K562 (cell line): ENCODE results near the gene LHX3. TPM values are rescaled to one million over a fixed set of nuclear protein-coding genes. Genes with fewer than 3 reads are reported as not detected.
A peak's percentile ranks its signal among the peaks of the same experiment; 100 is the strongest.

ENCODE experiments used
- ATAC-seq: fragments of 200-7000 bp; cut with Tn5 transposase; 3 replicates; pipeline ENCODE4 v1.9.1; 2020; ENCODE audit warnings: moderate library complexity
- BruUV-seq: library from RNA; stranded (reverse); fragments of 400-500 nt; replicated peaks from 2 replicates; lab custom pipeline; 2021; lab: Mats Ljungman, UMichigan
- CTCF ChIA-PET: fragments of 300-600 bp; formaldehyde crosslinking; extraction: SDS; loops from one replicate; lab custom pipeline; 2021; ENCODE audit warnings: low intra/inter-chr PET ratio; lab: Yijun Ruan, JAX
- POLR2A ChIA-PET: fragments of 300-600, 350-650 bp; sonication (Branson Sonifier 250); formaldehyde crosslinking; extraction: SDS; loops from one replicate; lab custom pipeline; 2021; ENCODE audit warnings: antibody characterized with exemption, inconsistent platforms; lab: Yijun Ruan, JAX
- DNase-seq, 4 experiments: peaks; one replicate each; pipeline versions ENCODE4 v3.0.0 to v3.0.0-alpha.2; 2011 to 2018; ENCODE audit warnings: low spot score in 3 of 4, mixed read lengths in 3 of 4; ENCODE audit errors: extremely low read depth in 1 of 4
- FAIRE-seq: peaks from 2 replicates; lab custom pipeline; 2011; peaks lifted over from hg19 to GRCh38; lab: Jason Lieb, UNC
- H2AFZ ChIP-seq: 2 replicates; pipeline ENCODE4 v1.6.0; 2011; ENCODE audit warnings: low read depth, low read length, control low read depth, inconsistent platforms
- H3K27ac ChIP-seq: fragments of 200-600 bp; 3 replicates; pipeline ENCODE4 v1.8.0; 2011; ENCODE audit warnings: low read depth, mild to moderate bottlenecking, control low read depth, inconsistent platforms, low read length, moderate library complexity, mixed read lengths; ENCODE audit errors: extremely low read depth
- H3K27me3 ChIP-seq, 2 experiments: fragments of 300-600 bp in 1 of 2; 2 replicates in 1 of 2; 3 replicates in 1 of 2; pipeline versions ENCODE4 v1.6.0 to v1.8.0; 2011; ENCODE audit warnings: inconsistent platforms in 2 of 2, low read length in 2 of 2, mild to moderate bottlenecking in 1 of 2, mixed read lengths in 1 of 2, moderate library complexity in 1 of 2; ENCODE audit not compliant: control insufficient read depth in 2 of 2, insufficient read depth in 2 of 2
- H3K36me3 ChIP-seq: fragments of 300-600 bp; 3 replicates; pipeline ENCODE4 v1.8.0; 2011; ENCODE audit warnings: mild to moderate bottlenecking, low read length, inconsistent platforms; ENCODE audit not compliant: control insufficient read depth, insufficient read depth
- H3K4me1 ChIP-seq, 2 experiments: fragments of 200-600 bp in 1 of 2; replicated peaks in 1 of 2; 2 replicates in 1 of 2; 3 replicates in 1 of 2; pipeline versions ENCODE4 v1.5.1 to v1.8.0; 2011; ENCODE audit warnings: inconsistent platforms in 2 of 2, low read length in 2 of 2, mild to moderate bottlenecking in 1 of 2, mixed read lengths in 1 of 2, moderate library complexity in 1 of 2; ENCODE audit not compliant: control insufficient read depth in 2 of 2, insufficient read depth in 2 of 2
- H3K4me2 ChIP-seq: 2 replicates; pipeline ENCODE4 v1.6.1; 2011; ENCODE audit warnings: low read length, control low read depth, inconsistent platforms, mixed read lengths; ENCODE audit not compliant: insufficient read depth
- H3K4me3 ChIP-seq: fragments of 200-600 bp; sonication (generic), shearing (Covaris generic); 2 replicates; pipeline ENCODE4 v1.5.1; 2016; ENCODE audit warnings: control low read depth, inconsistent platforms
- H3K79me2 ChIP-seq: fragments of 200-600 bp; 3 replicates; pipeline ENCODE4 v1.8.0; 2011; ENCODE audit warnings: low read length, inconsistent platforms; ENCODE audit not compliant: control insufficient read depth, insufficient read depth
- H3K9ac ChIP-seq, 2 experiments: 2 replicates each; pipeline versions ENCODE4 v1.6.0 to v1.6.1; 2011; ENCODE audit warnings: low read depth in 2 of 2, low read length in 2 of 2, control low read depth in 1 of 2, inconsistent platforms in 1 of 2, mild to moderate bottlenecking in 1 of 2, mixed read lengths in 1 of 2; ENCODE audit not compliant: insufficient read depth in 1 of 2
- H3K9me1 ChIP-seq: one replicate; pipeline ENCODE4 v1.6.0; 2011; ENCODE audit warnings: inconsistent platforms, mild to moderate bottlenecking, low read length, moderate library complexity; ENCODE audit not compliant: control insufficient read depth, insufficient read depth
- H3K9me3 ChIP-seq: replicated peaks from 2 replicates; pipeline ENCODE4 v1.5.1; 2011; ENCODE audit warnings: low read depth, low read length, inconsistent platforms; ENCODE audit not compliant: control insufficient read depth, insufficient read depth
- H4K20me1 ChIP-seq: replicated peaks from 2 replicates; pipeline ENCODE4 v1.6.1; 2011; ENCODE audit warnings: low read length, inconsistent platforms, mixed read lengths; ENCODE audit not compliant: control insufficient read depth, insufficient read depth
- ARID2 ChIP-seq: fragments of 450-650 bp; IDR thresholded peaks from 2 replicates; pipeline ENCODE4 v1.6.1; 2017; ENCODE audit warnings: antibody characterized with exemption, mild to moderate bottlenecking
- ATF7 ChIP-seq: fragments of 450-650 bp; IDR thresholded peaks from 2 replicates; pipeline ENCODE4 v1.7.1; 2014; ENCODE audit warnings: mild to moderate bottlenecking, moderate library complexity
- BACH1 ChIP-seq: fragments of 200-800 bp; sonication (Bioruptor generic); IDR thresholded peaks from 2 replicates; pipeline ENCODE4 v1.6.1; 2016; ENCODE audit warnings: missing genetic modification characterization, missing compliant biosample characterization
- DPF2 ChIP-seq: fragments of 450-650 bp; IDR thresholded peaks from 2 replicates; pipeline ENCODE4 v1.6.1; 2016
- GABPB2 ChIP-seq: fragments of 250-450 bp; sonication (Bioruptor Pico); conservative IDR thresholded peaks from 2 replicates; pipeline ENCODE4 v1.5.1; 2021; ENCODE audit warnings: mild to moderate bottlenecking
- HSF4 ChIP-seq: fragments of 250-450 bp; sonication (Bioruptor Pico); IDR thresholded peaks from 2 replicates; pipeline ENCODE4 v2.1.2; 2022; ENCODE audit warnings: mild to moderate bottlenecking, moderate library complexity, borderline replicate concordance
- LEF1 ChIP-seq: fragments of 450-650 bp; IDR thresholded peaks from 2 replicates; pipeline ENCODE4 v1.6.1; 2016; ENCODE audit warnings: mild to moderate bottlenecking
- MNT ChIP-seq, 2 experiments: fragments of 450-650 bp; conservative IDR thresholded peaks; 2 replicates each; pipeline ENCODE4 v1.6.1; 2017; ENCODE audit warnings: mild to moderate bottlenecking in 2 of 2, moderate library complexity in 2 of 2
- PCBP1 ChIP-seq: fragments of 200-400 bp; formaldehyde crosslinking; IDR thresholded peaks from 2 replicates; pipeline ENCODE4 v1.6.1; 2018; ENCODE audit warnings: mild to moderate bottlenecking, low read depth, low read length; ENCODE audit not compliant: poor library complexity, severe bottlenecking
- SIN3B ChIP-seq: fragments of 450-650 bp; IDR thresholded peaks from 2 replicates; pipeline ENCODE4 v1.6.1; 2017; ENCODE audit warnings: low read depth, mild to moderate bottlenecking, moderate library complexity
- ZNF583 ChIP-seq: fragments of 250-450 bp; sonication (Bioruptor Pico); IDR thresholded peaks from 2 replicates; pipeline ENCODE4 v1.4.0; 2020
- ZNF584 ChIP-seq: fragments of 200-800 bp; sonication (Bioruptor generic); IDR thresholded peaks from 2 replicates; pipeline ENCODE4 v1.6.1; 2016; ENCODE audit warnings: low read depth, mild to moderate bottlenecking, missing genetic modification characterization, missing compliant biosample characterization
- WGBS: fragments of 100-300 bp; shearing (Covaris generic); methylation state at CpG from one replicate; pipeline ENCODE4 v1.1.6; 2016; ENCODE audit warnings: low coverage, mixed read lengths; ENCODE audit not compliant: insufficient coverage; ENCODE audit errors: missing lambda C conversion rate; 5-methylcytosine and 5-hydroxymethylcytosine counted together
- in situ Hi-C: fragments of 300-500 bp; cut with MboI; formaldehyde crosslinking; loops from 4 replicates; pipeline ENCODE4 v1.15.0; 2018; ENCODE audit warnings: inconsistent platforms, mixed read lengths
- intact Hi-C: fragments of 100-400 bp; cut with micrococcal nuclease; formaldehyde crosslinking; loops from 2 replicates; pipeline ENCODE4 v1.14.2; 2022
- polyA plus RNA-seq, 8 experiments: library from polyadenylated mRNA; depleted of rRNA in 4 of 8; stranded (reverse) in 5 of 8; unstranded in 3 of 8; fragments of >200 nt; fragmentation: Nextera tagmentation in 2 of 8; fragmentation: Illumina TruSeq in 1 of 8; extraction: Ambion mirVana in 2 of 8; extraction: Trizol in 1 of 8; gene quantifications; 2 replicates each; pipeline versions ENCODE4 v1.2.1 to v1.2.3, GENCODE V29; 2011 to 2014; ENCODE audit warnings: inconsistent platforms in 1 of 8, missing spikeins in 1 of 8
- total RNA-seq, 7 experiments: library from RNA; depleted of rRNA in 6 of 7; stranded (reverse); fragments of >200 nt in 6 of 7; fragmentation: Illumina TruSeq in 2 of 7; extraction: Trizol in 2 of 7; gene quantifications; 2 replicates each; pipeline versions ENCODE4 v1.2.1 to v1.2.3, GENCODE V29; 2011 to 2021; ENCODE audit warnings: low replicate concordance in 1 of 7
- TF ChIP-seq, protein P1 (sequence below), 2 experiments: IDR thresholded peaks; 2 replicates each; pipeline ENCODE4 v1.6.1; 2011; ENCODE audit warnings: borderline replicate concordance in 1 of 2, control low read depth in 1 of 2, low read depth in 1 of 2, low read length in 1 of 2, mild to moderate bottlenecking in 1 of 2, mixed read lengths in 1 of 2, moderate library complexity in 1 of 2; ENCODE audit not compliant: insufficient read depth in 1 of 2, insufficient read length in 1 of 2, poor library complexity in 1 of 2, severe bottlenecking in 1 of 2; ENCODE audit errors: extremely low read depth in 1 of 2
- TF ChIP-seq, protein P2 (sequence below): sonication (generic); formaldehyde crosslinking; IDR thresholded peaks from 2 replicates; pipeline ENCODE4 v1.8.1; 2022; ENCODE audit warnings: missing genetic modification reagents

The LHX3 gene
- total and polyA plus RNA-seq, 9 of the 15 experiments (the other 6 are each of a cell fraction or from before 2014, with no cell fraction given) = 0.09 TPM; not detected in 8

GRCh38 chr9:136149853-136150252 lies 55.1 kb downstream of the LHX3 start:
- H3K9me3 ChIP-seq = no peaks in the 10 kb centered on the region
- BruUV-seq = no TSS peak
- H3K27ac ChIP-seq = no peak overlapping the region
- FAIRE-seq (no peak), ATAC-seq (no peak), DNase-seq (no peak)
- peaks cover 4% of the 10 kb centered on the region for H4K20me1 ChIP-seq
- TF ChIP-seq GABPB2 (CRISPR knock-in tag) (no peak), BACH1 (tag) (no peak), ARID2 (no peak), HSF4 (no peak), ZNF583 (no peak), LEF1 (no peak), PCBP1 (no peak), SIN3B (no peak), DPF2 (no peak), ATF7 (no peak), ZNF584 (CRISPR knock-in tag) (no peak), MNT (conservative IDR thresholded peaks at IDR 0.05) (no peak)
- TF ChIP-seq, protein P1, sequence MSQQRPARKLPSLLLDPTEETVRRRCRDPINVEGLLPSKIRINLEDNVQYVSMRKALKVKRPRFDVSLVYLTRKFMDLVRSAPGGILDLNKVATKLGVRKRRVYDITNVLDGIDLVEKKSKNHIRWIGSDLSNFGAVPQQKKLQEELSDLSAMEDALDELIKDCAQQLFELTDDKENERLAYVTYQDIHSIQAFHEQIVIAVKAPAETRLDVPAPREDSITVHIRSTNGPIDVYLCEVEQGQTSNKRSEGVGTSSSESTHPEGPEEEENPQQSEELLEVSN (IDR thresholded peaks at IDR 0.05; ENCODE audit: borderline replicate concordance in 1 of 2, extremely low read depth in 1 of 2, insufficient read depth in 1 of 2, insufficient read length in 1 of 2, low read depth in 1 of 2, low read length in 1 of 2, poor library complexity in 1 of 2, severe bottlenecking in 1 of 2) = no peak
- TF ChIP-seq, protein P2, sequence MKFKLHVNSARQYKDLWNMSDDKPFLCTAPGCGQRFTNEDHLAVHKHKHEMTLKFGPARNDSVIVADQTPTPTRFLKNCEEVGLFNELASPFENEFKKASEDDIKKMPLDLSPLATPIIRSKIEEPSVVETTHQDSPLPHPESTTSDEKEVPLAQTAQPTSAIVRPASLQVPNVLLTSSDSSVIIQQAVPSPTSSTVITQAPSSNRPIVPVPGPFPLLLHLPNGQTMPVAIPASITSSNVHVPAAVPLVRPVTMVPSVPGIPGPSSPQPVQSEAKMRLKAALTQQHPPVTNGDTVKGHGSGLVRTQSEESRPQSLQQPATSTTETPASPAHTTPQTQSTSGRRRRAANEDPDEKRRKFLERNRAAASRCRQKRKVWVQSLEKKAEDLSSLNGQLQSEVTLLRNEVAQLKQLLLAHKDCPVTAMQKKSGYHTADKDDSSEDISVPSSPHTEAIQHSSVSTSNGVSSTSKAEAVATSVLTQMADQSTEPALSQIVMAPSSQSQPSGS = no peak
- H3K36me3 ChIP-seq = no peaks in the 10 kb centered on the region
- no peak overlapping the region for H3K4me3 ChIP-seq
- POLR2A ChIA-PET = no interaction called here
- in situ Hi-C loops (no loop called here), intact Hi-C loops (no loop called here)
- no peak overlapping the region for H2AFZ ChIP-seq
- no peaks in the 10 kb centered on the region for H3K79me2 ChIP-seq
- peaks cover 2% of the 10 kb centered on the region for H3K9me1 ChIP-seq
- CTCF ChIA-PET = no interaction called here
- H3K4me2 ChIP-seq = no peak overlapping the region
- WGBS = 17% methylated on average over 8 of the region's 9 CpGs
- peaks cover 22 to 45% of the 10 kb centered on the region in 2 experiments; a peak in 4 of 5 replicates for H3K27me3 ChIP-seq
- 0 out of 4 replicates have a peak overlapping the region, but pooled peaks of 1 of the 2 experiments have one; percentile 20 for H3K9ac ChIP-seq
- peaks cover 0 to 52% of the 10 kb centered on the region in 2 experiments; a peak in 2 of 5 replicates for H3K4me1 ChIP-seq
